Trophoblast cell (in vitro differentiated cells and primary cell): ENCODE measurements around the gene CACNA1C.

Experiments used
- DNase-seq, 2 donors: peaks; one replicate each; pipeline ENCODE4 v3.0.0-alpha.2; 2016
- H2AFZ ChIP-seq: 2 replicates; pipeline ENCODE4 v1.6.1; 2013; ENCODE audit warnings: low read length, moderate library complexity, mild to moderate bottlenecking; ENCODE audit not compliant: insufficient read depth, poor library complexity
- H2AK5ac ChIP-seq: 2 replicates; pipeline ENCODE4 v1.6.1; 2013; ENCODE audit warnings: mild to moderate bottlenecking, low read length
- H2BK120ac ChIP-seq: 2 replicates; pipeline ENCODE4 v1.6.1; 2013; ENCODE audit warnings: low read length, mild to moderate bottlenecking, moderate library complexity; ENCODE audit not compliant: insufficient read depth, poor library complexity
- H2BK12ac ChIP-seq: 2 replicates; pipeline ENCODE4 v1.6.1; 2013; ENCODE audit warnings: mild to moderate bottlenecking, low read length, moderate library complexity
- H2BK5ac ChIP-seq: 2 replicates; pipeline ENCODE4 v1.6.1; 2013; ENCODE audit warnings: low read length, low read depth, moderate library complexity, mild to moderate bottlenecking; ENCODE audit not compliant: poor library complexity
- H3K14ac ChIP-seq: 2 replicates; pipeline ENCODE4 v1.6.1; 2013; ENCODE audit warnings: mild to moderate bottlenecking, low read length
- H3K18ac ChIP-seq: 2 replicates; pipeline ENCODE4 v1.6.1; 2013; ENCODE audit warnings: mild to moderate bottlenecking, low read length
- H3K23ac ChIP-seq: 2 replicates; pipeline ENCODE4 v1.6.1; 2013; ENCODE audit warnings: low read length
- H3K27ac ChIP-seq: 2 replicates; pipeline ENCODE4 v1.5.1; 2013; ENCODE audit warnings: low read depth, mild to moderate bottlenecking, inconsistent platforms, low read length, moderate library complexity
- H3K27me3 ChIP-seq: 2 replicates; pipeline ENCODE4 v1.6.1; 2013; ENCODE audit warnings: inconsistent platforms, mild to moderate bottlenecking, low read length, moderate library complexity; ENCODE audit not compliant: insufficient read depth
- H3K36me3 ChIP-seq, 2 experiments: 1 replicate in 1 of 2; 2 replicates in 1 of 2; pipeline ENCODE4 v1.6.1; 2013; ENCODE audit warnings: low read length in 2 of 2, mild to moderate bottlenecking in 2 of 2, moderate library complexity in 1 of 2; ENCODE audit not compliant: insufficient read depth in 2 of 2, control insufficient read depth in 1 of 2
- H3K4ac ChIP-seq: 2 replicates; pipeline ENCODE4 v1.6.1; 2013; ENCODE audit warnings: low read depth, mild to moderate bottlenecking, low read length, moderate library complexity
- H3K4me1 ChIP-seq, 2 experiments: 1 replicate in 1 of 2; 2 replicates in 1 of 2; pipeline ENCODE4 v1.6.1; 2013; ENCODE audit warnings: low read length in 2 of 2, mild to moderate bottlenecking in 2 of 2, moderate library complexity in 1 of 2; ENCODE audit not compliant: insufficient read depth in 2 of 2, control insufficient read depth in 1 of 2
- H3K4me2 ChIP-seq: 2 replicates; pipeline ENCODE4 v1.6.1; 2013; ENCODE audit warnings: inconsistent platforms, mild to moderate bottlenecking, low read length, moderate library complexity
- H3K4me3 ChIP-seq: 2 replicates; pipeline ENCODE4 v1.5.1; 2013; ENCODE audit warnings: mild to moderate bottlenecking, low read depth, low read length, inconsistent platforms
- H3K79me1 ChIP-seq: one replicate; pipeline ENCODE4 v1.6.1; 2013; ENCODE audit warnings: low read length
- H3K79me2 ChIP-seq: 2 replicates; pipeline ENCODE4 v1.6.1; 2013; ENCODE audit warnings: low read length, mild to moderate bottlenecking; ENCODE audit not compliant: control insufficient read depth, insufficient read depth, poor library complexity
- H3K9ac ChIP-seq: 2 replicates; pipeline ENCODE4 v1.6.1; 2013; ENCODE audit warnings: mild to moderate bottlenecking, low read length
- H3K9me3 ChIP-seq: 2 replicates; pipeline ENCODE4 v1.6.1; 2013; ENCODE audit warnings: low read depth, mild to moderate bottlenecking, control low read depth, inconsistent platforms, low read length; ENCODE audit not compliant: insufficient read depth
- H4K12ac ChIP-seq: 2 replicates; pipeline ENCODE4 v1.6.1; 2013; ENCODE audit warnings: low read depth, mild to moderate bottlenecking, low read length, moderate library complexity
- H4K8ac ChIP-seq: 2 replicates; pipeline ENCODE4 v1.6.1; 2013; ENCODE audit warnings: low read depth, mild to moderate bottlenecking, low read length, moderate library complexity
- H4K91ac ChIP-seq: one replicate; pipeline ENCODE4 v1.6.1; 2013; ENCODE audit warnings: low read depth, mild to moderate bottlenecking, low read length, moderate library complexity
- WGBS: extraction: QIAGEN DNeasy Blood & Tissue Kit; methylation state at CpG from one replicate; pipeline ENCODE4 v1.1.7; 2013; ENCODE audit warnings: missing lambda C conversion rate; ENCODE audit not compliant: insufficient read length, insufficient coverage; ENCODE audit errors: extremely low coverage; 5-methylcytosine and 5-hydroxymethylcytosine counted together

CACNA1C gene

DNA sequence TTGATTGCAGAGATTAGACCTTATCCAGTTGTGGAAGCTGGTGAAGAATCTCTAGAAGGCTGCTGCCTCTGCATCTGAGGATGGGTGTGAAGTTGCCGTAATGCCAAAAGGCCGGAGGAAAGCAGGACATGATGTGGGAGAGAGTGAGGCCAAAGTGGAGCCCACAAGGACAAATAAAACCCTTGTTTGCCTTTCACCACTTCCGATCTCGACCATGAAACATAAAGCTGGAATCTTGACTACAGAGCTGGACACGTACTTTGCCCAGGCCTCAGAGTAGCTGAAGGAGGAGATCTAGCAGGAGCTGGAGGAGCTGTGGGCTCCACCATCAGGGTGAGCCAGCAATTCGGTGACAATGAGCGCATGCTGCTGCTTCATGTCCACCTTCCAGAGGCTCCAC lies 5.0 kb upstream of the CACNA1C start:
- Histone ChIP-seq H2BK120ac (no peak overlapping the region), H4K91ac (no peak overlapping the region), H3K79me2 (no peaks in the 10 kb centered on the region), H3K9ac (no peak overlapping the region), H3K27me3 (no peaks in the 10 kb centered on the region), H3K4me1 (peaks cover 2 to 5% of the 10 kb centered on the region in 2 experiments), H4K12ac (no peak overlapping the region), H3K4me2 (no peak overlapping the region), H3K9me3 (no peaks in the 10 kb centered on the region), H3K4ac (no peak overlapping the region), H4K8ac (no peak overlapping the region), H3K14ac (no peak overlapping the region), H2AK5ac (no peak overlapping the region), H3K36me3 (no peaks in the 10 kb centered on the region), H3K23ac (no peak overlapping the region), H3K79me1 (no peaks in the 10 kb centered on the region), H3K4me3 (no peak overlapping the region), H2BK12ac (no peak overlapping the region), H3K27ac (no peak overlapping the region), H2BK5ac (no peak overlapping the region), H2AFZ (no peak overlapping the region), H3K18ac (no peak overlapping the region)
- no CpG with 5 or more reads among the region's 7 CpGs for WGBS
- DNase-seq = no peak

DNA sequence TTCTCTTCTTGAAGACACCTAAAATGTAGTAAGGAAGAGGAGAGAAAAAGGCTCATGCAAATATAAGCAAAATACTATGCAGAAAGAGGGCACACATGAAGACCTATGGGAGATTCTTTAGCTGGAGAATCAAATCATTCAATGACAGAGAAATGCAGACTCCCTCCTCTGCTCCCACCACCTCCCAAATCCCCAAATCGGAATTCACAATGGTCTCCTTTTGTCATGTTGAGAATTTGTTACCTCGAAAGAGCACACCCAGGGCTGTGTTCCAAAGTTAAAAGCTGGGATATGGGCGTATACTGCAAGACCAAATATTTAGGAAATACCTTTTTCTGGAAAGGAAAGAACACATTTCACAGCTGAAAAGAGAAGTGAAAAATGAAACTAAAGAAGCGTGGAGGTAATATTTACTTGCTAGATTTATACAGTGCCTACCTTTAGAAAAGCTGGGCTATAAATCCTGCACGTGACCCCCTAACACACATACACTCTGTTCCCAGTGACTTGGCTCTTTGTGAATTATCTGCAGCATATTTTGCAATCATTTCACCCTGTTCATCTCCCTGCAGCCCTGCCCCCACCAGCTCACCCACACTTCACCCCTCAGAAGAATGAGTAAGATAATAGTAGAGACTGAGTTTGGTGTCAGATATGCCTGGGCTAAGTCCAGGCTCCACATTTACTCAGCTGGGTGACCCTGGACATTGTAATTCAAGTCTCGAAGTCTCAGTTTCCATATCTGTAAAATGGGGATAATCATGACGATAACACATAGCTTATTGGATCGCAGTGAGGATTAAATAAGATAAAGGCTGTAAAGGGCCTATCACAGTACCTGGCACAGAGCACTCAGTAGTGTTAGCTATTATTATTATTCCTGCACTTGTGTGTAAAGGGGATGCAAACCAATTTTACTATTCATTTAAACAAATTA lies 2.9 kb upstream of the CACNA1C start:
- Histone ChIP-seq H3K23ac (no peak overlapping the region), H3K4me3 (no peak overlapping the region), H3K4me1 (peaks cover 8 to 11% of the 10 kb centered on the region in 2 experiments), H2BK5ac (no peak overlapping the region), H3K9ac (no peak overlapping the region), H4K12ac (no peak overlapping the region), H3K79me1 (peaks cover 5% of the 10 kb centered on the region), H2AFZ (no peak overlapping the region), H3K14ac (no peak overlapping the region), H3K18ac (no peak overlapping the region), H3K36me3 (no peaks in the 10 kb centered on the region), H3K4me2 (no peak overlapping the region), H3K27me3 (no peaks in the 10 kb centered on the region), H2BK12ac (no peak overlapping the region), H4K8ac (no peak overlapping the region), H3K27ac (no peak overlapping the region), H2BK120ac (no peak overlapping the region), H3K79me2 (no peaks in the 10 kb centered on the region), H3K4ac (no peak overlapping the region), H2AK5ac (no peak overlapping the region), H3K9me3 (peaks cover 2% of the 10 kb centered on the region), H4K91ac (no peak overlapping the region)
- no CpG with 5 or more reads among the region's 8 CpGs for WGBS
- no peak for DNase-seq

DNA sequence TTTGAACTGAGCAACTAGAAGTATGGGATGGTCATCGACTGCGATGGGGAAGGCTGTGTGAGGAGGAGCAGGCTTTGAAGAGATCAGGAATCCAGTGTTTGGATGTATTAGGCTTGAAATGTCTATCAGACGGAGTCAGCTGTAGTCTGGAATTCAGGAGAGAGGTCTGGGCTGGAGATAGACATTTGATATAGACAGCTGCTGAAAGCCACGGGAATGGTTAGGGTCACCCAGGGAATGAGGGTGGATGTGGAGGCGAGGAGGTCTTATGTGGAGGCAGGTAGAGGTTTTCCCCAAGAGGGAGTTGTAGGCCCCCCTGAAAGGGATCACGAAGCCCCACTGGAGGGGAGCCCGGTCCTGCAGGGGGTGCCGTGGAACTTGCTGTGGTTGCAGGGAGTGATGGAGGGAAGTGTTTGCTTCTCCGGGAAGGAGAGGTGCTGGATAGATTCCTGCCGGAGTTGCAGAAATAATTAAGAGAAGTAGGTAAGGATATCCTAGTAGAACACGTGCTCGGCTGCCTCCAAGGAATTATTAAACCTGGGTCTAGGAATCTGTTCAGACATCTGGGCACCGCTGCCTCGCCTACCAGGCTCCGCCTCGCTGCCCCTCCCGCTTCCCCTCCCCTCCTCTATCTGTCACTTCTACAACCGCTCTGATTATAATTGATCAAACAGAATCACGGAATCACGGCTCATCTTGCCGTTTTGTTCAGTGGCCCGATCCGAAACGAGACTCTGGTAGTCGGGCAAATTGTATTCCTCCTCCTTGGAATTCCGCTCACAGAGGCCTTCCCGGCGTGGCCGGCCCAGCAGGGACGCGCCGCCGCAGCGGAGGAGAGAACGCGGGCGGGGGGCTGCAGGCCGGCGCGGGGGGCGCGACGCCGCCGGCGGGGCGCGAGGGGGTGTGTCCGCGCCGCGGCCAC lies 826 bp upstream of the CACNA1C start:
- Histone ChIP-seq H3K79me2 (no peaks in the 10 kb centered on the region), H3K18ac (no peak overlapping the region), H4K91ac (no peak overlapping the region), H3K14ac (no peak overlapping the region), H3K4ac (no peak overlapping the region), H2AK5ac (no peak overlapping the region), H3K4me2 (peak overlapping the region; percentile 90), H3K27me3 (no peaks in the 10 kb centered on the region), H3K9ac (no peak overlapping the region), H2BK5ac (no peak overlapping the region), H2BK120ac (no peak overlapping the region), H3K79me1 (peaks cover 5% of the 10 kb centered on the region), H4K12ac (no peak overlapping the region), H3K23ac (no peak overlapping the region), H3K9me3 (peaks cover 2% of the 10 kb centered on the region), H3K27ac (no peak overlapping the region), H4K8ac (no peak overlapping the region), H2AFZ (peak overlapping the region; percentile 27), H2BK12ac (no peak overlapping the region), H3K4me3 (peak overlapping the region; percentile 61), H3K4me1 (peaks cover 8 to 11% of the 10 kb centered on the region in 2 experiments), H3K36me3 (no peaks in the 10 kb centered on the region)
- DNase-seq = peak in 1 of 2 donors; percentile 14
- WGBS = no CpG with 5 or more reads among the region's 52 CpGs

DNA sequence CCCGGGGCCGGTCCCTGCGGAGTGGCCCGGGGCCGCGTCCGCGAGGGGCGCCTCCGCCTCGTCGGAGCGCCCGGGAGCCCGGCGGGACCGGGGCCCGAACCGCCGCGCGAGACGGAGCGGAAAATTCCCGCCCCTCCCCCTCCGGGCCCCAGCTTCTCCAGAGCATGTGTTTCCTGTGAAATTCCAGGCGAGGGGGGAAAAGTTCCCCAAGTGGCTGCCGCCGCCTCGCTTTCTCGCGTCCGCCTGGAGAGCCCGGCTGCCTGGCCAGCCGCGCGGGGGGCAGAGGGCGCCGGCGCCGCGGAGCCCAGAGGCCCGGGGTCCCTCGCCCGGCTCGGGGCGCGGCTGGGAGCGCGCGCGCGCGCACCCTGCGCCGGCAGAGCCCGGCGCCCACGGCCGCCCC lies 904 bp downstream of the CACNA1C start:
- no peak overlapping the region for H3K4ac ChIP-seq
- H3K79me1 ChIP-seq = peaks cover 5% of the 10 kb centered on the region
- H3K4me1 ChIP-seq = peaks cover 5 to 11% of the 10 kb centered on the region in 2 experiments
- H3K9ac ChIP-seq = peak overlapping the region; percentile 46
- peak overlapping the region; percentile 30 for H2AFZ ChIP-seq
- DNase-seq = no peak
- no peak overlapping the region for H3K14ac ChIP-seq
- H3K18ac ChIP-seq = no peak overlapping the region
- H3K23ac ChIP-seq = no peak overlapping the region
- no peak overlapping the region for H2BK12ac ChIP-seq
- H3K79me2 ChIP-seq = no peaks in the 10 kb centered on the region
- H3K27ac ChIP-seq = no peak overlapping the region
- peaks cover 2% of the 10 kb centered on the region for H3K9me3 ChIP-seq
- H3K4me2 ChIP-seq = peak overlapping the region; percentile 97
- H3K36me3 ChIP-seq = no peaks in the 10 kb centered on the region
- H4K12ac ChIP-seq = no peak overlapping the region
- no peak overlapping the region for H2BK120ac ChIP-seq
- no peaks in the 10 kb centered on the region for H3K27me3 ChIP-seq
- H4K91ac ChIP-seq = peak overlapping the region; percentile 44
- H3K4me3 ChIP-seq = peak overlapping the region; percentile 72
- H2AK5ac ChIP-seq = no peak overlapping the region
- H2BK5ac ChIP-seq = no peak overlapping the region
- no CpG with 5 or more reads among the region's 60 CpGs for WGBS
- H4K8ac ChIP-seq = no peak overlapping the region
